ENCODE measurements around the gene CHP2.
"Not testable (repeated sequence)": the region's sequence is repeated elsewhere in the genome, so short reads cannot be mapped to it uniquely, and the experiment has no call there.

Gene CHP2

DNA sequence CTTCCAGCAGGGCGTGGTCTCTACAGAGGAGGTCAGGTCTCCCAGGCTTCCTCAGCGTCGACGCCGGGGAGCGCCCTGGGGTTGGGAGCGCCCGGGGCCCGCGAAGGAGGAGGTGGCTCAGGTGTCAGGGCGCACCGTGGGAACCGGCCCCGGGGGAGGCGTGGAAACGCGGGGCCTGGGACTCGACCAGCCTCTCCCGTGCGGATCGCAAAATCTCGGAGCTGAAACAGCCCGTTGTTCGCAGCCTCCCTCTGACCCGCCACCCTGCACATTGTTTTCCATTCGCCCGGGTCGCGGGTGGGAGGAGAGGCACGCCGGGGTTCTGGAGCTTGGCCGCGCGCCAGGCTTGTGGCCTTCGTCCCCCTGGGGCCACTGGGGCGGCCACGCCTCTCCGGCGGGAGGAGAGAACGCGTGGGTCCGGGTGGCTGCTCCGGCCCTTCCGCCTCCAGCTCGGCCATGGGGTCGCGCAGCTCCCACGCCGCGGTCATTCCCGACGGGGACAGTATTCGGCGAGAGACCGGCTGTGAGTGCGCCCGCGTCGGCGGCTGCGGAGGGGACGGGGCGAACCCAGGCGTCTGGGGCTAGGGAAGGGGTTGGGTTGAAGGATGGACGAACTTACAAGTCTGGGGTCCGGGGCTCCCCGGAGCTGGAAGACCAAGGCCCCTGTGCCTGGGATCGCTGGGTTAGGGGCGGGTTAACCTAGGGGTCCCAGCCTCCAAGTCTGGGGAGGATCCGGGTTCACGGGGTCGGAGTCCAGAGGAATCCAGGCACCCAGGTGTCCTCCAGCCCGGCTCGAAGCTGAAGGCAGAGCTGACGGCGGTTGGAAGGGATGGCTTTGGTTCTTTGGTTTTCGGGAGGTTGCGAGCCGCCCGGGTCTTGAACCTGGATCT lies at the start of gene CHP2:
TSS of gene CHP2 (plus strand) at position 433 of the 890 bp plus-strand sequence. CDS start at position 457, 24 bp downstream.
- DNase-seq = no peak

- DNase-seq = no peak
Measured at GRCh38 chr16:23705517-23705902, 49.3 kb upstream of the CHP2 start.

- no peak for DNase-seq
Measured at GRCh38 chr16:23706439-23706838, 48.4 kb upstream of the CHP2 start.

GRCh38 chr16:23709536-23709935 lies 45.3 kb upstream of the CHP2 start:
- DNase-seq = no peak

DNA sequence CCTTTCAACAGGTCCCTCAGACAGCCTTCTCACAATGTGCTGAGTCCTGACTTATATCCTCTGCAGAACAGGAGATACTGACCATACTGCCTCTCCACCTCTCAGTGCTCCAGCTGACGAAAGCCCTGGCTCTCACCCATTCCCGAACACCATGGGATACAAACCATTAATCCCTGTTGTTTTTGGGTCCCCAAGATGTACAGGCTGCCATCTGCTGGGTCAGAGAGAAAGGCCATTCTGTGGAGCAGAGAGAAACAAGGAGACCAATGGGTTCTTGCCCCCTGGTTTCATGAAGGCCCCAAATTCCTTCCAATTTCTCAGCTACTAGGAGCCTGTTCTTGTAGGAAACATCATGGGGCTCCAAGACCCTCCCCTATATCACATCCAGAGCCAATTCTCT lies 44.8 kb upstream of the CHP2 start:
- no peak for DNase-seq

- no peak for DNase-seq
Measured at GRCh38 chr16:23710504-23710903, 44.3 kb upstream of the CHP2 start.

DNA sequence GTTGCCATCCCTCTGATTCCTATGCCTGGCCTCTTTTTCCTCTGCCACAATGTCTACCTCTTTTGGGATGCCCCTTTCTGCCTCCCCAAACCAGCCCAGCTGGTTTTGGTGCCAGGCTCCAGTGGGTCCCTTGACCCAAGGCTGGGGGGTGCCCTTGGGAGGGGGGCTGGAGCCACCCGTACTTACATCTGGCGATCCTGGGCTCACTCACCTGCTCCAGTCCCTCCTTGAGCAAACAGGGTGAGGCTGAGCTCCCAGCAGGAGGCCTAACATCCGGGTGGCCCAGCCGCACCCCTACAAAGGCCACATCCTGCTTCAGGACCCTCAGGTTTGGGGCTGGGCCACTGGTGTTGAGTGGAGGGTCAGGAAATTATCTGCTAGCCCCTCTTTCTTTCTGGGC lies 43.0 kb upstream of the CHP2 start:
- DNase-seq = no peak

DNA sequence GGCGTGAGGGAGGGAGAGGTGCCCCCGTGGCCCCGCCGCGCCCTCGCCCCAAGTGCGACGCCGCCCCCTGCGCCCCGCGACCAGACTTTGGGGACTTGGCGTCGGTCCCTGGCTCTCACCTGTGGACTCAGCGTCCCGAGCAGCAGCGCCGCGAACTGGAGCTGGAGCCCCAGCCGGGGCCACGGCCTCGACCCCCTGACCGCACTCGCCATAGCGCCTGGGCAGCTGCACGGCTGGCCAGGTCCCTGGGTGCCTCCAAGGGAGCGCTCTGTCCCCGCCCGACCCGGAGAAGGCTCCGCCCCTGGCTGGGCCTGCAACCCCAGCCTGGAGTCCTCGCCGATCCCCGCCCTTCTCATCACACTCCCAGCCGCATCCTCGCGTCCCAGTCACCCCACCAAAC lies 41.9 kb upstream of the CHP2 start, which contains the start of gene ERN2:
TSS of gene ERN2 (minus strand) at position 247 of the 400 bp plus-strand sequence. CDS start at position 212, 35 bp downstream.
- no peak for DNase-seq

DNA sequence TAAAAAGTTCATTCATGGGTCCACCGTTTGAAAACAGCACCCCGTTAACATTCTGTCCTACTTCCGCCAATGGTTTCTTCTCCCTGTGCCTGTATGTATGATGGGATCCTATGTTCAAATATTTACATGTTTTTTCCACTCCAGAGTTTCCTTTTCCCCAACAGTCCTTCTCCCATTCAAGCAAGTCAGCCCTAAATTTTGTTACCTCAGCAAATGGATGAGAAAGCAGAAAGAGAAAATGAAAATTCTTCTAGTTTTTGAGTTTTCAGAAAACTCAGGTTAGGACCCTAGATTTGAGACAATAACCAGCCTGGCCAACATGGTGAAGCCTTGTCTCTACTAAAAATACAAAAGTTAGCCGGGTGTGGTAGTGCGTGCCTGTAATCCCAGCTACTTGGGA lies 38.3 kb upstream of the CHP2 start:
- no peak for DNase-seq

- DNase-seq = not testable (repeated sequence)
Measured at GRCh38 chr16:23722613-23723240, 32.1 kb upstream of the CHP2 start.

DNA sequence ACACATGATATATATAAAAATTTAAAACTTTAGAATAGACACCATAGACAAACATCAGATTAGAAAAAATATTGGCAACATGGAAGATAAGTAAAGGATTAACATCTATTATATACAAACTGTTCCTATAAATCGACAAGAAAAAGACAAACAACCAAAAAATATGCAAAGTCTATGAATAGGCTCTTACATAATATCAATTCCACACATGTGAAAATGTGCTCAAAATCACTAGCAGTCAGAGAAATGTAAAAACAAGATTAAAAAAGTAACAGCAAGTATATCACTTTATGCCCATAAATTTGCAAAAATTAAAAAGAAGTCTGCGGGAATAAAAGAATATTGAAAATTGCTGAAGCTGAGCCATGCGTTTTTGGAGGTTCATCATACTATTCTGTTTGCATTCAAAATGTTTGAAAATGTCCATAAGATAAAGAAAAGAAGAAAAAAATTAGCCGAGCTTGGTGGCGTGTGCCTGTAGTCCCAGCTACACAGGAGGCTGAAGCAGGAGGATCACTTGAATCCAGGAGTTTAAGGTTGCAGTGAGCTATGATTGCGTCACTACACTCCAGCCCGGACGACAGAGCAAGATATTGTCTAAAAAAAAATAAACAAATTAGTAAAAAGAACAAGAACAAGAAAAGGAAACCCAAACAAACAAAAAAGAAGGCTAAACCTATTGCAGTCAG lies 30.6 kb upstream of the CHP2 start:
- no peak for DNase-seq

DNA sequence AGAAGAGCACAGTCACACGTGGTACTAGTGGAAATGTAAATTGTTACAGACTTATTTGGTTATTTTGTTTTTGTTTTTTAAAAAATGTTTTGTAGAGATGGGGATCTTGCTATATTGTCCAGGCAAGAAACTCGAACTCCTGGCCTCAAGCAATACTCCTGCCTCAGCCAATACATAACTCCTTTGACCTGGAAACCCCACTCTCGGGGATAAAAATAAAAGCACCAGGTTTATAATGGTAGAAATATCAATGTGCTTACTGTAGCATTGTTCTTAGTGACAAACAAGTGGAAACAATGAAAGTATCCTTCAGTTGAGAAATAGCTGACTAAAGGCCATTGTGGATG lies 30.1 kb upstream of the CHP2 start:
- no peak for DNase-seq

- no peak for DNase-seq
Measured at GRCh38 chr16:23726710-23727109, 28.1 kb upstream of the CHP2 start.

DNA sequence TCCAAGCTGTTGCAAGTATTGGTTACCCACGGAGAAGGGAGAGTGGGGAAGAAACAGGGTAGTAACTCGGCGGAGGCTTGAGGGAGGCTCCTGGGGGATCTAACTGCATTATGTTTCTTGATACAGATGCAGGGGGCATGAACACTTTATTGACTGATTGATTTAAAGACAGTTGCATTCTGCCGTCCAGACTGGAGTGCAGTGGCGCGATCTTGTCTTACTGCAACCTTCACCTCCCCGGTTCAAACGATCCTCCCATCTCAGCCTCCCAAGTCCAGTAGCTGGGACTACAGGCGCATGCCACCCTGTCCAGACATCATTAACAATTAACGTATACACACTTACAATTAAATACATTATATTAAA lies 26.7 kb upstream of the CHP2 start:
- no peak for DNase-seq

DNA sequence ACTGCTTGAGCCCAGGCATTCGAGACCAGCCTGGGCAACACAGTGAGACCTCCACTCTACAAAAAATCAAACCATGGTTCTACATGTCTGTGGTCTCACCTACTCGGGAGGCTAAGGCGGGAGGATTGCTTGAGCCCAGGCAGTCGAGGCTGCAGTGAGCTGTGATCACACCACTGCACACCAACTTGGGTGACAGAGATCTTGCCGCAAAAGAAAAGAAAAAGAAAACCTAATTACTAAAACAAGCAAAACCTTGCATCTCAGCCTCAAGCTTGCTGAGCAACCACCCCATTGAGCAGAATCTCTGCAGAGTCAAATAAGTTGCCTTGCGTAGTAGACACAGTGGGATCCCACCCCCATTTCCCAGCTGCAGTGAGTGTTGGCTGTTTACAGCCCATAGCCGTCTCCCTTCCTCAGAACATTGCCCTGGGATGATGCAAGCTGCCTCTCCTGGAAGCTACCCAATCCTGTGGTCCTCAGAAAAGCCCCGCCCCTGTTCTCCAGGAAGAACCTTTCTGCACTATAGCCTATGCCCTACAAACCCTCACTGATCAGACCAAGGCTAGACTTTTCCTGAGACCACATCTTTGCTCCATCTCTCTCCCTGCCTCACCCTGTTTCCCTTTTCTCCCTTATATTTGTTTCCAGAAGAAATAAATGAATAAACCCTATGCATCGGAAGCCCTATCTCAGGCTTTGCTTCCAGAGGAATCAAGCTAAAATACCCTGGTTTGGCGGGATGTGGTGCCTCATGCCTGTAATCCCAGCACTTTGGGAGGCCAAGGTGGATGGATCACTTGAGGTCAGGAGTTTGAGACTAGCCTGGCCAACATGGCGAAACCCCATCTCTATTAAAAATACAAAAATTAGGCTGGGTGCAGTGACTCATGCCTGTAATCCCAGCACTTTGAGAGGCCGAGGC lies 25.1 kb upstream of the CHP2 start:
- DNase-seq = no peak

DNA sequence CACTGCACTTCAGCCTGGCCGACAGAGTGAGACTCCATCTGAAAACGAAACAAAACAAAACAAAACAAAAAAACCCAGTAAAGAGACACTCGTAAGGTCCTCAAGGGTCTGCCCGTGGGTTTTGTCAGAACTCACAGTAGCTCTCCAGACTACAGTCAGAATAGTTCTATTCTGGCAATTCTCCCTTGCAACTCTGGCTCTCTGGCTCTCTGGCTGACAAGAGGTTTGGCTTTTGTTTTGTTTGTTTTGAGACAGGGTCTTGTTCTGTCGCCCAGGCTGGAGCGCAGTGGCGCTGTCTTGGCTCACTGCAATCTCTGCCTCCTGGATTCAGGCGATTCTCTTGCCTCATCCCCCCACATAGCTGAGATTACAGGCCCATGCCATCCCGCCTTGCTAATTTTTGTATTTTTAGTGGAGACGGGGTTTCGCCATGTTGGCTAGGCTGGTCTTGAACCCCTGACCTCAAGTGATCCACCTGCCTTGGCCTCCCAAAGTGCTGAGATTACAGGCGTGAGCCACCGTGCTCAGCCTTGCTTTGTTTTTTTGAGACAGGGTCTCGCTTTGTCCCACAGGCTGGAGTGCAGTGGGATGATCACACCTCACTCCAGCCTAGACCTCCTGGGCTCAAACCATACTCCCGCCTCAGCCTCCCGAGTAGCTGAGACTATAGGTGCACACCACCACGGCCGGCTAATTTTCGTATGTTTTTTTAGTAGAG lies 20.5 kb upstream of the CHP2 start:
- DNase-seq = no peak

DNA sequence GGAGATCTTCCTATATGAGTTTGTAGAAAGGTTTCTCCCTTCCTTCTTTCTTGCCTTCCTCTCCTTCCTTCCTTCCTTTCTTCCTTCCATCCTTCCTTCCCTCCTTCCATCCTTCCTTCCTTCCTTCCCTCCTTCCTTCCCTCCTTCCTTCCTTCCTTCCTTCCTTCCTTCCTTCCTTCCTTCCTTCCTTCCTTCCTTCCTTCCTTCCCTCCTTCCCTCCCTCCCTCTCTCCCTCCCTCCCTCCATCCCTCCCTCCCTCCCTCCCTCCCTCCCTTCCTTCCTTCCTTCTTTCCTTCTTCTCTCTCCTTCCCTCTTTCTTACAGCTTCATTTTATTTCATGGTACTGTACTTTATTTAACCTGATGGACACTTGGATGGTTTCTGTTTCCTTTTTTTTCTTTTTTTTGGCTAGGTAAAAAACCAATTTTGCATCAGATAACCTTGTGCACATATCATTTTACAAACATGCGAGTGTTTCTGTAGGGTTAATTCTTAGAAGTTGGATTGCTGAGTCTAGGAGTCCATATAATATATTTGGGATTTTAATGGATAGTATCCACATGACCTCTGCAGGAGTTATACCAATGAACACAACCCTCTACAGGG lies 17.3 kb upstream of the CHP2 start:
- not testable (repeated sequence) for DNase-seq

DNA sequence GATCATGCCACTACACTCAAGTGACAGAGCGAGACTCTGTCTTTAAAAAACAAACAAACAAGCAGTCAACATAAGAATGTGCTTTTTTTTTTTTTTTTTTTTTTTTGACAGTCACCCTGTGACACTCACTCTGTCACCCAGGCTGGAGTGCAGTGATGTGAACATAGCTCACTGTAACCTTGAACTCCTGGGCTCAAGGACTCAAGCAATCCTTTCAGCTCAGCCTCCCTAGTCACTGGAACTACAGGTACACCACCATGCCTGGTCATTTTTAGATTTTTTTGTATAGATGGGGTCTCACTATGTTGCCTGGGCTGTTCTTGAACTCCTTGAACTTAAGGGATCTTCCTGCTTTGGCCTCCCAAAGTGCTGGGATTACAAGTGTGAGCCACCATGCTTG lies 15.3 kb upstream of the CHP2 start:
- DNase-seq = no peak

DNA sequence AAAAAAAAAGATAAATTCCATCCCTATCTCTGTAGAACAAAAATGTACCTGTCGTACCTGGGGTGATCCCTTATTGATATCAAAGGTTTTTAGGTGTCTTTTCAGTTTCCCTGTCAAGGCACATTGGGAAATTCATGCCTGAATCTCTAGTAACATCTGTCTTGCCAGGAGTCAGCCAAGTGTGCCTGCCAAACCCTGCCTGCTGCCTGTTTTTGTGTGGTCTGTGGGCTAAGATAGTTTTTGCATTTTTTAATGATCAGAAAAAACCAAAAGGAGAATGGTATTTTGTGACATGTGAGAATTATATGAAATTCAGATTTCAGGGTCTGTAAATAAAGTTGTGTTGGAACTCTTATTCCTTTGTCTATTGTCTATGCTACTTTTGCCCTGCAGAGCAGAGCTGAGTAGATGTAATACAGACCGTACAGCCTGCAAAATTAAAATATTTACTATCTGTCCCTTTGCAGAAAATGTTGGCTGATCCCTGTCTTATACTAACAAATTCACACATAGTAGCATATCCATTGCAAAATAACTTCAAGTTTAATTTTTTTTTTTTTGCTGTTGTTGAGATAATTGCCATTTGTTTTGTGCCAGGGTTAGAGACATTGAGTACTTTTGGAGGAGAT lies 13.0 kb upstream of the CHP2 start:
- no peak for DNase-seq

GRCh38 chr16:23742766-23743165 lies 12.1 kb upstream of the CHP2 start:
- DNase-seq = no peak

GRCh38 chr16:23745263-23745662 lies 9.6 kb upstream of the CHP2 start:
- no peak for DNase-seq
